Activated T-cell treated with anti-CD3 and anti-CD28 coated beads for 24 hours (primary cell): ENCODE measurements around the gene SYT2.
"Not testable (repeated sequence)": the region's sequence is repeated elsewhere in the genome, so short reads cannot be mapped to it uniquely, and the experiment has no call there.

Source experiments
- DNase-seq: peaks from one replicate; pipeline ENCODE4 v3.0.0-alpha.2; 2020; ENCODE audit warnings: low read depth

Gene SYT2

DNA sequence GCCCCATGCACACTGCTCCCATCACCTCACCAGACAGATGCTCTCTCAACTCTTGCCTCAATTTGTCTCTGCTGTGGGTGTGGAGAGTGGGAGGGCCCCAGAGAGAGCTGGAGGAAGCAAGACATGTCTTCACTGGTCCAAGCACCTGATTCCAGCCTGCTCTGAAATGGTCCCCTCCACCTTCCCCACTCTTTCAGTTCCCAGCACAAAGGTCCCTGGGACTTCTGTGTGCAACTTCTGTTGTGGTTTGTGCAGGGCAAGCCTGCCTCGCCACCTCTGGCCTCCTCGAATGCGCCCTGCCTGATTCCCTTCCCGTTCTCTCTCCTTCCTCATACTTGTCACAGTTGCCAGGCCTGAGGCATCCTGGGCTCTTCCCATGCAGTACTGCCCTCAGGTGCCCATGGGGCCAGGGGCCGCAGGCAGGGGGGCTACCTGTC, 119.3 kb downstream of the SYT2 start:
- DNase-seq: no peak

DNA sequence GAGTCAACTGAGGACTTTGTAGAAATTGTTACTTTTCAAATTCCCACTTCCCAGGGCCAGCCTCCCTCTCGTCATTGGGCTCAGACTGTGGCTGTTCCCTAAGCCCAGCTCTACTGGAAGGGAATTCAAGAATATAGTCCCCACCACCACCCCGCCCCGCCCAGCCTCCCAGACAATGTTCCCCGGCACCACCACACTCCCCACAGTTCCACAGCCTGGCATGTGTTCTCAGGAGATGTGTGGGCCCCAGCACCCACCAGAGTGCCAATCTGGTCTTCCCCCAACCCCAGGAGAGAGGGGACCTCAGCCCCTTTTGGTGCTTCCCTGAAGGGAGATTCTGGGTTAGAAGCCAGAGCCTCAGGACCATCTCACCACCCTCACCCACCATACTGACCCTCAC, 120.1 kb downstream of the SYT2 start:
- no peak for DNase-seq

DNA sequence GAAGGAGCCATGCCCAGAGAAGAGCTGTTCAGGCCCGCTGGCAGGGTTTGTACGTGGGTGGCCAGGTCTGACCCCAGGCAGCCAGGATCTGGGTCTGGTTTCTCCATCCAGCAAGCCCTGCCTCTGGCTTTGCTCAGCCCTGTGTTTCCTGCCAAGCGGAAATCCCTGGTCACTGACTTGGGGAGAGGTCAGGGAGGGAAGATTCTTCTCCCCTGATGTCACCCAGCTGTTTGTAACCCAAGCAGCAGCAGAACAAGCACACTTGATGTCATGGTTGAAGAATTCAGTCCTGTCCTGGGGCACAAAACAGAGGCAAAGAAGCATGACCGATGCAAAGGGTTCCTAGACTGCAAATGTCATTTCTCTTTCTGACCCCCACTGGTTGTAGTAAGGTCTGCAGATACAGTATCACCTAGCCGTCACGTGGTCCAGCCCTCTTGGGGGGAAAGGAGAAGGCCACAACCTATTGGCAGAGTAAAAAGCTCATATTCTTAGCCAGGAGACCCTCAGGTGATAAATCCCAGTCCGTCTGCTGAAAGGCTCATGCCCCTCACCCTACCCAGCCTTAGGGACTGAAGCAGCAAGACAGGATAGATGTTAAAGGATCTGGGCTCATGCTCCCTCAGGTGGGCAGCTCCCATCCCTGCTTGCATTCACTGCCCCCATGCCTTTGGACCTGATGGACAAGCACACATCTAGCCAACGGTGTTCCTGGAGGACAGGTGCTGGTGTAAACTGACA, 120.9 kb downstream of the SYT2 start:
- no peak for DNase-seq

DNA sequence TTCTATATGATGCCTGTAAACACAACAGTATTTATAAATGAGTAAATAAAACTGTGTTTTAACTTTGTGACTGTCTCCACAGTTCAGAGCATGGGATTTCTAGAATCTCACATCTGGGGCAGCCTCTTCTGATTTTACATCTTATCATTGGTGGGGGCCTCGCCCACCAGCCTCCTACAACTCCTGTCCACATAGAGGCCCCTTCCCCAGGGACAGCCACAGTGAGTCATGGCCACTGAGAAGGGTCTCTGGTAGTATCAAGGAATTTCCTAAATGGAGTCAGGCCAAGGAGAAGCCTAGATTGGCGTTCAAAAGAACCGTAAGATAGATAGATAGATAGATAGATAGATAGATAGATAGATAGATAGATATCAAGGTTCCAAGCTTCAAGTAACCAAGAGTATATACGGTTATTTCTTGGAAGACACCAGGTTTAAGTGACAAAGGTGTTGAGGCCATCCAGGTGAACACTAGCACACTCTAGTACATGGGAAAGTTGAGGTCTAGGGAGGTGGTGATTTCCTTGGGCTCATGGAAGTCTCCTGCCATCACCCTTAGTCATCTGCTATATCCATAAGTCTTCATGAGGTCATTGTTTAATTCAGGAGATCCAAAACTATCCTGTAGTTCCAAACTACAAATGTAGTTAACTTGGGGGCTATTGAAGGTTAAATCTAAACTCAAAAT, 121.6 kb downstream of the SYT2 start:
- DNase-seq: no peak

DNA sequence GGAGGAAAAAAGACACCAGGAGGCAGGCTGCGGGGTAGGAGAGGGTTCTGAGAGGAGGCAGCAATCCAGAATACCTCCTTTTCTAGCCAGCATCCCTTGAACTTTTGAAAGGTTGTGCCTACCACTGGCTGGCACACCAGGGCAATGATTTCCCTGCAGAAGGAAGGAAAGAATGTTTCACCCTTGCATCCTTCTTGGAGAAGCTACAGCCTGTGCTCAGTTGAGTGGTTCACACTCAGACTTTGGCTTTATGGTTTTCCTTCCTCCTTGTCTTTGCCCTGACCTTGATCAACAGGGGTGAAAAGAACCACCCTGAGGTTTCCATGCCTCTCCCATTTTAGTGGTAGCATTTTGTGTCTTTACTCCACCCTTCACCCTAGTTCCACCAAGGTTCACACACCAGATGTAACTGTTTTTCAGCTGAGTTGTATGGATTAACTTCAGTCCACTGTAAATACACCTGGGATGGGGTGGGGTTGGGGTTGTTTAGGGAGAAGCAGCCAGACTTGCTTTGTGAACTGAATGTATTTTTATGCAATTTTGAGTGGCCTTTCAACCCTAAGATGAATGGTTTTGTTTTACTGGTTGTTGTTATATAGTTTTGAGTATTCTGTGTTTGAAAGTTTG, 122.3 kb downstream of the SYT2 start:
- DNase-seq: no peak

DNA sequence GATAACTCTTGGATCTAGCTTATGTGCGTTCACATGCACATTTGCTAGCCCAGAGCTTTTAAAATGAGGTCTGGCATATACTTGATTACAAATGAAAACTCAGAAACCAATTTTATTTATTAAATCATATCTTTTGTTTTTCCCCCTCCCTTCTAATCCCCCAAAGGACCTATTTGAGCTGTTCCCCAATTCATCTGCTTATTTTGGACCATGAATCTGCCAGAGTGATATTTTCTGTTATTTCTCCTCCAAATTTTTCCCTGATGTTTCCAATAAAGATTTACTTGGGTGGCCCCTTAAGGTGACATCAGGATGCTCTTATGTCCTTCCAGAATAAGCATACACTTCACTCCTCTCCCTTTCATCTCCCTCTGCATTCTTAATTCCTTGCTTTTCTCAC, 123.4 kb downstream of the SYT2 start:
- DNase-seq: no peak

DNA sequence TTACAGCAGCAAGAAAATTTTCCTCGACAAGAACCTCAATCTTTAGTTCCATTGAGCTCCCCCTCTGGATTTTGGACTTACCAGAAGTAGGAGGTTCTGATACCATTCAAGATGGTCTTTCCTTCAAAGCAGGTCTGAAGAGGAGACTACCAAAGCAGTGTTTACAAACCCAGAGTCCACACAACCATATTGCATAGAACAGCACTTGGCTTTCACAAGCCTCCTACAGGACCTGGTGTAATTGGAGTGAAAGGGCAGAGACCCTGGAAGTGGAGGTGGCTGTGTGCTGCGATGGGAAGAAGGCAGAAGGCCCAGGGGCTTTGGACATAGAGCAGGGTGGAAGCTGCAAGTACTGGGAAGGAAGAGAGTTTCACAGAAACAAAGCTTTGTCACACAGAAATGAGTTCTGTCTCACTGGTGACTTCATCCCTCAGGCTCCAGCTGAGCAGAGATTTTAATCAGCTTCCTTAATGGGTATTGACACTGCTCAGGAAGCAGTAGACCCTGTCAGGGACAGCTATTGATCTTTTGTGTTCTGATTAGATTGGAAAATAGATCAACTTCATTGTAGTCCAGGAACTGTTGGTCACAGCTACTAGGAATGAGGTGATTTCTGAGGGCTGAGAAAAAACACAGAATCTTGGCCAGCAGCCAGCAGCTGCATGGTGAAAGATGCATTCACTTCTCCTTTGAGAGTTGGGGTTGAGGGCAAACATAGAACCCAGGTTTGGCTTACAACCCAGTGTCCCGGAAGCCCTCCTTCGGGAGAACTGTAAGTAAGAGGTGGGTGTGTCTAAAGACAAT, 124.0 kb downstream of the SYT2 start:
- no peak for DNase-seq

DNA sequence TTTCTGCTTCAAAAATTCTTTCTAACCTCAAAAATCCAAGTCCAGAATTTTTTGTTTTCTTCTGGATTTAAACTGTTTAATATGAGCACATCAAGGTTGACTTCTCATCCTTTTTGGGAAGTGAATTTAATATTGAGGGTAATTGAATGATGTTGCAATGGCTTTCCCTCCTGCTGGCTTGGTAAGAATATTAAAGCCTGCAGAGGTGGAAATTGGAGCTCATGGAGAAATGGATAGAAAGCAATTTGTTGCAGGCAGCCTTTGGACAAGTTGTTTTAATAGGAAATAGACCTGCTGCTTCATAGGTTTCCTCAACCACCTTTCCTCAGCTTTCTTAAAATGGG, 124.7 kb downstream of the SYT2 start:
- no peak for DNase-seq

DNA sequence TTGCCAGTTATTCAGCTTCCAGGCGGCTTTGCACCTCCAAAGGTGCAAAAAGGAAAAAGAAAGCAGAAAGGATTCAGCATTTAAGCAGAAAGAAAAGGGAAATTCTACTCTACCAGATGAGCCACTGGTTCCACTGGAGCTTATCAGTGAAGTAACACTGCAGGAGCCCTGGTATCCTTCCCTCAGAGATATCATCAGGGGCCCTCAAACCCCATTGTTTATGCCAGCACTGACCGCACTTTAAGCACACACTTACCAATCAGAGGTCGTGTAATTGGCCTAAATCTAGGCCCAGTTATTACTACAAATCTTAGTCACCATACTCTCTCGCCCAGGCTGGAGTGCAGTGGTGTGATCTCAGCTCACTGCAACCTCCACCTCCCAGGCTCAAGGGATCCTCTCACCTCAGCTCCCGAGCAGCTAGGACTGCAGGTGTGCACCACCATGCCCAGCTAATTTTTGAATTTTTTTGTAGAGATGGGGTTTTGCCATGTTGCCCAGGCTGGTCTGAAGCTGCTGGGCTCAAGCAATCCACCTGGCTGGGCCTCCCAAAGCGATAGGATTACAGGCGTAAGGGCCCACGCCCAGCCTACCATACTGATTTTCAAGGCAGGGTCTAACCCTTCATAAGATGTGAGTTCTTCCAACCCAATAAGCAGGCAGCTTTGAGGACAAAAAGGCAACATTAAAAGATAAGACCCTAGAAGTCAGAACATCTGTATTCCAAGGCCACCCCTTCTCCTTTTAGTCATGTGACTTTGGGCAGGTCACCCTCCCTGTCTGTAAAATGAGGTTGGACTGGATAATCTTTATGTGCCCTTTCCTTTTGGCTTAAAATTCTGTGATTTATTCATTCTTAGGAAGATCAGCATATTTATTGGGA, 125.3 kb downstream of the SYT2 start:
- no peak for DNase-seq

DNA sequence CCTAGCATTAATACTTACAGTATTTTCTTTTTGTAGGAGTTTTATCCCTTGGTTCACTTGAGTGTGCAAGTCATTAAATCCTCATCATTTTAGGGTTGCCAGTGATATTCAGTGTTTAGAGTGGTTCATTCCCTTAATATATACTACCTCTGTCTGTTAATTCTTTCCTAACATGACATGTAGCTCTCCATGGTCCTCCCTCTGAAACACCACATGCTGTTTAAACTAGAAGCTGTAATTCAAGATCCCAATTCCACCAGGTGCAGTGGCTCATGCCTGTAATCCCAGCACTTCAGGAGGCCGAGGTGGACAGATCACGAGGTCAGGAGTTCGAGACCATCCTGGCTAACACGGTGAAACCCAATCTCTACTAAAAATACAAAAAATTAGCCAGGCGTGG, 127.9 kb downstream of the SYT2 start:
- DNase-seq: not testable (repeated sequence)

DNA sequence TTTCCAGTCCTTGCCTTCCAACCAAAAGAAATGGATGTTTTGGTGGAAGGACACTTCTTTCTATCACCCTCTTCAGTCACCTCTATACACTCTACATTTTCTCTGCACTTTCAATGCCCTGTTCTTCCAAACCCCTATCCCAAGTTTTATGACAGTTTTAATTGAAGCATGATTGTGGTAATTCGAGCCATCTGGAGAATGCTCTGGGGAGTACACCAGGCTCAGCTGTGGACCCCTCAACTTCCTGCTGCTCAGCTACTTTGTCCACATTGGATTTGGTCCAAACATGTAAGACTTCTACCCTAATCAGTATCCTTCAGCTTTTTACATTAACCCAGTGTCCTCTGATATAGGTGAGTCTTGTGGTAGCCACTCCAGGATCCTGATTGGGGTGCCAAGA, 129.6 kb downstream of the SYT2 start:
- no peak for DNase-seq

DNA sequence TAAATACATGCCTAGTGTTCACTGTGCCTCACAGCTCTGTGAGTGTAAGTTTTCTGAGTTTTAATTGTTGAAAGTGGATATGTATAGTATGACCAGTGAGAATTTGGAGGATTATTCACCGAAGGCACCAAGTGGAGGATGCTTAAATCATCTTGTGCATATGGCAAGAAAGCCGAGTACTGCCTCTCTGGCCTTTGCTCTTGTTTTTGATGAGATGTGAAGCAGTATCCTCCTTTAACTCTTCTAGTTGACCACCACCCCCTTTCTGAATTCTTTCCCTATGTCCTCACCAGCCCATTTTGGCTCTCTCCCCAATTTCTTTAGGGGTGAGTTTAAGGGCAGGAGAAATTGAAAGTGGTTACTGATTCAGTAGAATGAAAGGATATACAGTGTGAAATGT, 130.4 kb downstream of the SYT2 start:
- no peak for DNase-seq

DNA sequence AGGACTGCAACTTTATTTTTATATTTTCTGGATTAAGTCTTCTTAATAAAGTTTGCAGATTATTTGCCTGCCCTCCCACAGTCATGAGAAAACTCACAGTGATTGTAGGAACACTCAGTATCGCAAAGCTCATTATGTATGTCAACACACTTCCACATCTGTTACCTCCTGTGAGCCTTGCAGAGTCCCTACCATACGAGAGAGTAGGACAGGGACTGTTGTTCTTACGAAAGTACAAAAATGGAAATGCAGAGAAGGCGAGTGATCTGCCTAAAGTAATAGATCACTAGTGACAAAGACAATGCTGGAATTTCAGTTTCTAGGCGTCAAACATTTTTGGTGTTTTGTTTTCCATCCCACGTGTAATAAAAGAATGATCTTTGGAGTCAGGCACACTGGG, 131.7 kb downstream of the SYT2 start:
- no peak for DNase-seq

DNA sequence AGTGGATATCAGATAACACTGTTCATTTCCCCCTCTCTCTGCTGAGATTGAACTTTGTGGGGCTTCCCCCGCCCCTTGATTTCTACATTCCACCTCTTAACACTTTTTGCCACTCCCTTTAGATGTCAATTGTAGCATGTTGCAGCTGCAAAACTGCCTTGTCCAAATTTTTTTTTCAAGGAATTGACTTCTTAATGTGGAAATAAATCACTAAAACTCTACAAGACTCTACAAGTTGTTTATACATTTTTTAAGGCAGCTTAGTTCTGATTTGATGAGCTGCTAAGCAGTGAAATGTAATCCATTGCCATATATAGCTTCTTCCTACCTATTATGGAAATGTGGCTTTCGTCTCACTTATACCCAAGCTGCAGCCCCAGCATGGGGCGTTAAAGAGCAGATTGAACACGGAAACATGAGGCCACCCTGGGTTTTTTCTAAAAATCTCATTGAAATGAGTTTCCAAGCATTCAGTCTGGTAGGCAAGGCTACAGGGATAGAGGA, 132.2 kb downstream of the SYT2 start:
- DNase-seq: no peak

DNA sequence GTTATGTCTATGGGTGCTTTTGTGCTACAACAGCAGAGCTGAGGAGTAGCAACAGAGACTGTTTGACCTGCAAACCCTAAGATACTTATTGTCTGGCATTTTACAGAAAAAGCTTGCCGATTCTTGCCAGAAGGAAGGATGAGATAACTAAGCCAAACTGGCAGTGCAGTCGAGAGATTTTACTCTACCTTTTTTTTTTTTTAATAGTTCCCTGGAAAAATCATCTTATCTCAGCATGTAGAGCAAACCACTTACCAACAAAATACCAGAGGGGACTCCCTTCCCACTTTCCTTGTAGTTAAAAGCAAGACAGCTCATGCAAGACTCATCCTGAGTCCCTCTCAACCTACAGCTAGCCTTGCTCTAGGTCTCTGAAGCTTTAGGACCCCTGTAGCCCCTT, 132.9 kb downstream of the SYT2 start:
- DNase-seq: no peak

DNA sequence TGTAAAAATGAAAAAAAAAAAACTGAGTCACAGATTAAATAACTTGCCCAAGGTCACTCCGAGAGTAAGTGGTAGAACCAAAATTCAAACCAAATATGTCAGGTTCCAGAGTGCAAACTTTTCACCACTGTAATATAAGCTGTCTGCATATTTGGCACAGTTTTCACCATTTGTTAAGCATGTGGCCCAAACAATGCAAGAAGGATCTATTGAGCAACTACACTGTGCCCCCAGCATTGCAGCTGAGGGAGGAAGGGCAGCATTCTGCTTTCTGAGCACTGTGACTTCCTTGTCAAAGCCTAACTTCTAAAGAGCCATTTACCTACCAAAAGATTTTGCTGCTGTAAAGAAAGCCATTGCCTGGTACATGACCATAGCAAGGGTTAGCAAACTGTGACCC, 133.4 kb downstream of the SYT2 start:
- no peak for DNase-seq

DNA sequence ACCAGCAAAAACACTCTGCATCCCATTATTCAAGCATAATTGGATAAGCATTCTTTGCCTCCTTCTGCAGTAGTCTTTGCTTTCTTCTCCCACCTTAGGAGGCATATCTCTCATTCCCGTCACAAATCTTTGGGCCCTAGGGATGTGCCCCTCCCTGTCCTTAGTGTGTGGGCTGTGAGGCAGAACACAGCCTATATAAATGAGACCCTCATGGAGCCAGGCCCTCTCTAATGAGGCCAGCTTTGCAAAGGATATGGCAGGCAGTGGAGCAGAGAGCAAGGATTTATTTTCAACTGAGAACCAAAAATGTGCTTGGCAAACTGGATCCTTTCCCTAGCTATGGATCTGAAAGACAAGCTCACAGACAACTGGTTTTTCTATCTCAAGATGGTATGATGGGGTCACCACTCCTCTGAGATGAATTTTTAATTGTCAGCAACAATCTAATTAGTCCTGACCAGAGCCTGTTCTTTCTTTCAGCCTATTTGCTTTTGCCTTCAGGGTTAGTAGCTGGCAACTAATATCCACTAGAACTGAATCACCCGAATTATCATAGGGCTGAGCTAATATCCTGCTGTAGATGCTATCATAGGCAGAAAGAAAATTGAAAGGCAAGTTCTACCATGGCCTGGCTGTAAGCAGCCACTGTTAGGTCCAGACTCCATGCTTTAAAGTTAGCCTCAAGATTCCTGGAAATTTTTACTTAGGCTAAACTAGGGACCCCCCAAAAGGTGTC, 134.2 kb downstream of the SYT2 start:
- no peak for DNase-seq

DNA sequence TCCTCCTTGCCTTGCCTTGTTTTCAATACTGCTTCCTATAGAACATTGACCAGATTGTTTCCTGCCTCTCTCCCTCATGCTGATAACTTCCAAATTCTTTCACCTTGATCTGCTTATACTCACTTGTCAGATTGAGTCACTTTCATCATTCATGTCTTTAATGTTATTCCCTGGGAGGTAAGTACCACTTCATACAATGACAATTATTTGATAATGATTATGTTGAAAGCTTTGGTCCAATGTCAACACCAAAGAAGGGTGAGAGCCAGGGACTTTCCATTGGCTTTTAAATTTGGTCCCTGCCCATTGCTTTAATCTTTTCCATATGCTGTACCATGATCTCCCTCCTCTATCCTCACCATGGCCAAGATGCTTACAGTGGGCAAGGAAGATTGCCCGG, 137.4 kb downstream of the SYT2 start:
- DNase-seq: no peak

DNA sequence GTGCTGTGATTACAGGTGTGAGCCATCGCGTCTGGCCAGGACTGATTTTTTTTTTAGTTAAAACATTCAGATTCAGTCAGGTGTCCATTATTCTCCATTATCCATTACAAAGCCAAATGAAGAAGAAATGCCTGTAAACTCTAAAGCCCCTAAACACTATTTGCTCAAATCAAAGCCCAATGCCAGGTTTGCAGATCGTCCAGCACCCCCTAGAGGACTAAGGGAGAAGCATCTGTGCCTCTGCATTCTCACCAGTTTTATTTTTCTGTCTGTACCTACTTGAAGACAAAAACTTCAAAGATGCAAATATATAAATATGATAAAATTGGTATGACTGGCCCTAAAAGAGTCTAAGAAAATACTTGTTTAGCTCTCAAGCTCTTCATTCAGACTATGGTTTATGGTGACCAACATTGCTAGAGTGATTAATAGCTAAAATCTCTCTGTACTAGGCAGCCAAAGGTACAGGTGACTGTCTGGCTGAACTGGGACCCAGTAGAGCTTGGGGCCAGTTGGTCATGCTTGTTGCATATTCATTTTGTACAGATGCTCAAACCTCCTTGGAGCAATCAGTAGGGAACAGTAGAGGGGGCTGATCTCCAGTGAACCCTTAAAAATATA, 138.4 kb downstream of the SYT2 start:
- DNase-seq: no peak
